ENCODE measurements around the gene EIF5B.

DNA sequence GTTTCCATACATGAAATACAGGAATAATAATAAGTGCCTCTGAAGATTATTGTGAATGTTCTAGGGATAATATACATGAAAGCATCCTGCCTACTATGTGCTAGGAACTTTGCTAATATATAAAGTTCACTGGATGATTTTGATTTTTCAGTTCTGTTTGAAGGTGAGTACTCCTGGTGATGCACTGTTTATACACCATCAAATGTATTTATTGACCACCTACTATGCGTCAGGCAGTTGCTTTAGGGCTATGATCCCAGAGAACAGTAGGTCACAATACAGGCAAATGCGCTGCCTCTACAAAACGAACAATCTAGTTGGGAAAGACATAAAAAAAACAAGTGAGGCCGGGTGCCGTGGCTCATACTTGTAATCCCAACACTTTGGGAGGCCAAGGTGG is 11.8 kb upstream of the EIF5B start:
- TF ChIP-seq, protein P1, sequence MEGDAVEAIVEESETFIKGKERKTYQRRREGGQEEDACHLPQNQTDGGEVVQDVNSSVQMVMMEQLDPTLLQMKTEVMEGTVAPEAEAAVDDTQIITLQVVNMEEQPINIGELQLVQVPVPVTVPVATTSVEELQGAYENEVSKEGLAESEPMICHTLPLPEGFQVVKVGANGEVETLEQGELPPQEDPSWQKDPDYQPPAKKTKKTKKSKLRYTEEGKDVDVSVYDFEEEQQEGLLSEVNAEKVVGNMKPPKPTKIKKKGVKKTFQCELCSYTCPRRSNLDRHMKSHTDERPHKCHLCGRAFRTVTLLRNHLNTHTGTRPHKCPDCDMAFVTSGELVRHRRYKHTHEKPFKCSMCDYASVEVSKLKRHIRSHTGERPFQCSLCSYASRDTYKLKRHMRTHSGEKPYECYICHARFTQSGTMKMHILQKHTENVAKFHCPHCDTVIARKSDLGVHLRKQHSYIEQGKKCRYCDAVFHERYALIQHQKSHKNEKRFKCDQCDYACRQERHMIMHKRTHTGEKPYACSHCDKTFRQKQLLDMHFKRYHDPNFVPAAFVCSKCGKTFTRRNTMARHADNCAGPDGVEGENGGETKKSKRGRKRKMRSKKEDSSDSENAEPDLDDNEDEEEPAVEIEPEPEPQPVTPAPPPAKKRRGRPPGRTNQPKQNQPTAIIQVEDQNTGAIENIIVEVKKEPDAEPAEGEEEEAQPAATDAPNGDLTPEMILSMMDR (IDR thresholded peaks at IDR 0.05), result no peak
- TF ChIP-seq POLR2A (IDR thresholded peaks at IDR 0.05) (no peak), POLR2AphosphoS5 (IDR thresholded peaks at IDR 0.05) (no peak)

Measured in breast epithelium (tissue), 3 donors.